GM12872 (cell line): ENCODE data around the gene FBN1.

Source experiments
- CTCF ChIP-seq: IDR thresholded peaks from 3 replicates; pipeline ENCODE4 v1.5.1; 2011; ENCODE audit warnings: low read depth, mild to moderate bottlenecking, low read length, moderate library complexity; ENCODE audit not compliant: insufficient read depth

The FBN1 gene

GRCh38 chr15:48592933-48593332 lies 52.6 kb downstream of the FBN1 start:
- no peak for TF ChIP-seq CTCF

- no peak for TF ChIP-seq CTCF
Observed at GRCh38 chr15:48592221-48592731, 53.2 kb downstream of the FBN1 start.

- TF ChIP-seq CTCF: no peak
Observed at GRCh38 chr15:48590723-48591122, 54.8 kb downstream of the FBN1 start.

- no peak for TF ChIP-seq CTCF
Observed at GRCh38 chr15:48584812-48585563, 60.5 kb downstream of the FBN1 start.

- TF ChIP-seq CTCF: no peak
Observed at GRCh38 chr15:48584090-48584811, 61.3 kb downstream of the FBN1 start.

- TF ChIP-seq CTCF: no peak
Observed at GRCh38 chr15:48582452-48583247, 62.9 kb downstream of the FBN1 start.

- no peak for TF ChIP-seq CTCF
Observed at GRCh38 chr15:48581219-48581618, 64.3 kb downstream of the FBN1 start.
